ENCODE measurements around the gene FBLN5.

DNA sequence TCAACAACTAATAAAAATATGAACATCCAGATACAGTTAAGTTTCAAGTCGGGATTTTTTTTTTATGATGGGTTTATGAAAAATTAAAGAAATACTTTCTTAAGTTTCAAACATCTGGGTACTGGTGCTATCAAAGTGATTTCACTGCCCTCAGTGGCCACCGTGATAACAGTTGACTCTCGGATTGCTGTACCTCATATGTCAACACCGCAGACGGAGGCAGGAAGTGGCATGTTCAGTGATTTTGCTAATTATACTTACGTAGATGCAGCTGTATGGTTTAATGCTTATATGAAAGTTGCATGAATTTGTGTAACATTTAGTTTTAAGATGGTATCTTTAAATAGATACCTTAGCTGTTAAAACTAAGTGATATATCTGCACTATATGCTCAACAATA lies 20.8 kb upstream of the FBLN5 start:
- TF ChIP-seq, protein P1, sequence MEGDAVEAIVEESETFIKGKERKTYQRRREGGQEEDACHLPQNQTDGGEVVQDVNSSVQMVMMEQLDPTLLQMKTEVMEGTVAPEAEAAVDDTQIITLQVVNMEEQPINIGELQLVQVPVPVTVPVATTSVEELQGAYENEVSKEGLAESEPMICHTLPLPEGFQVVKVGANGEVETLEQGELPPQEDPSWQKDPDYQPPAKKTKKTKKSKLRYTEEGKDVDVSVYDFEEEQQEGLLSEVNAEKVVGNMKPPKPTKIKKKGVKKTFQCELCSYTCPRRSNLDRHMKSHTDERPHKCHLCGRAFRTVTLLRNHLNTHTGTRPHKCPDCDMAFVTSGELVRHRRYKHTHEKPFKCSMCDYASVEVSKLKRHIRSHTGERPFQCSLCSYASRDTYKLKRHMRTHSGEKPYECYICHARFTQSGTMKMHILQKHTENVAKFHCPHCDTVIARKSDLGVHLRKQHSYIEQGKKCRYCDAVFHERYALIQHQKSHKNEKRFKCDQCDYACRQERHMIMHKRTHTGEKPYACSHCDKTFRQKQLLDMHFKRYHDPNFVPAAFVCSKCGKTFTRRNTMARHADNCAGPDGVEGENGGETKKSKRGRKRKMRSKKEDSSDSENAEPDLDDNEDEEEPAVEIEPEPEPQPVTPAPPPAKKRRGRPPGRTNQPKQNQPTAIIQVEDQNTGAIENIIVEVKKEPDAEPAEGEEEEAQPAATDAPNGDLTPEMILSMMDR (IDR thresholded peaks at IDR 0.05; ENCODE audit: low read length): no peak
- no peak for TF ChIP-seq EZH2 (optimal IDR thresholded peaks at IDR 0.05; ENCODE audit: low read depth, low read length)
- TF ChIP-seq EZH2phosphoT487 (IDR thresholded peaks at IDR 0.05; ENCODE audit: low read length): no peak

All from MM.1S (cell line).